HEK293 (cell line): ENCODE measurements around the gene TM4SF5.
A peak's percentile ranks its signal among the peaks of the same experiment; 100 is the strongest.

Experiments
- CTCF ChIA-PET: fragments of 350-600 bp; formaldehyde crosslinking; extraction: SDS; loops from one replicate; lab custom pipeline; 2021; ENCODE audit warnings: antibody characterized with exemption; lab: Yijun Ruan, JAX
- POLR2A ChIA-PET: fragments of 300-600 bp; formaldehyde crosslinking; extraction: SDS; loops from one replicate; lab custom pipeline; 2020; ENCODE audit warnings: antibody characterized with exemption, inconsistent platforms; lab: Yijun Ruan, JAX
- H3K27ac ChIP-seq: fragments of 200-500 bp; sonication (Bioruptor generic); 2 replicates; pipeline ENCODE4 v1.5.1; 2014; ENCODE audit warnings: low read depth, low read length, control low read depth, inconsistent platforms; ENCODE audit errors: extremely low read depth
- H3K36me3 ChIP-seq, 2 experiments: fragments of 200-500 bp in 1 of 2; sonication (Bioruptor generic) in 1 of 2; 1 replicate in 1 of 2; 2 replicates in 1 of 2; pipeline ENCODE4 v1.5.1; 2014 to 2017; ENCODE audit warnings: inconsistent platforms in 2 of 2, low read length in 2 of 2; ENCODE audit not compliant: control insufficient read depth in 2 of 2, insufficient read depth in 1 of 2
- H3K4me1 ChIP-seq: fragments of 200-500 bp; sonication (Bioruptor generic); 2 replicates; pipeline ENCODE4 v1.5.1; 2014; ENCODE audit warnings: mild to moderate bottlenecking, low read length, inconsistent platforms; ENCODE audit not compliant: control insufficient read depth, insufficient read depth
- H3K4me3 ChIP-seq: 2 replicates; pipeline ENCODE4 v1.5.1; 2011; ENCODE audit warnings: low read depth, mild to moderate bottlenecking, control low read depth, low read length, moderate library complexity
- H3K9me3 ChIP-seq: fragments of 200-500 bp; sonication (Bioruptor generic); 2 replicates; pipeline ENCODE4 v1.5.1; 2014; ENCODE audit warnings: low read depth, low read length, inconsistent platforms; ENCODE audit not compliant: control insufficient read depth, insufficient read depth
- BCL11B ChIP-seq: fragments of 450-650 bp; formaldehyde crosslinking; IDR thresholded peaks from 2 replicates; pipeline ENCODE4 v1.5.1; 2016; ENCODE audit warnings: low read depth, missing biosample characterization, missing genetic modification characterization
- FEZF1 ChIP-seq: fragments of 450-650 bp; formaldehyde crosslinking; IDR thresholded peaks from 2 replicates; pipeline ENCODE4 v1.5.1; 2016; ENCODE audit warnings: missing biosample characterization, missing genetic modification characterization
- GLIS2 ChIP-seq: fragments of 450-650 bp; formaldehyde crosslinking; IDR thresholded peaks from 2 replicates; pipeline ENCODE4 v1.5.1; 2016; ENCODE audit warnings: missing biosample characterization, missing genetic modification characterization
- KLF9 ChIP-seq: fragments of 450-650 bp; formaldehyde crosslinking; IDR thresholded peaks from 2 replicates; pipeline ENCODE4 v1.5.1; 2016; ENCODE audit warnings: missing biosample characterization, missing genetic modification characterization, low read depth
- PATZ1 ChIP-seq: fragments of 450-650 bp; formaldehyde crosslinking; IDR thresholded peaks from 2 replicates; pipeline ENCODE4 v1.5.1; 2016; ENCODE audit warnings: missing biosample characterization, missing genetic modification characterization
- PRDM10 ChIP-seq: fragments of 450-650 bp; formaldehyde crosslinking; IDR thresholded peaks from 2 replicates; pipeline ENCODE4 v1.5.1; 2016; ENCODE audit warnings: missing biosample characterization, missing genetic modification characterization
- REST ChIP-seq: fragments of 450-650 bp; formaldehyde crosslinking; IDR thresholded peaks from 2 replicates; pipeline ENCODE4 v1.5.1; 2016; ENCODE audit warnings: missing biosample characterization, missing genetic modification characterization
- SALL2 ChIP-seq: fragments of 450-650 bp; formaldehyde crosslinking; IDR thresholded peaks from 2 replicates; pipeline ENCODE4 v1.5.0; 2017; ENCODE audit warnings: missing biosample characterization, mild to moderate bottlenecking, missing genetic modification characterization, borderline replicate concordance
- SP2 ChIP-seq: fragments of 450-650 bp; formaldehyde crosslinking; IDR thresholded peaks from 2 replicates; pipeline ENCODE4 v1.5.1; 2016; ENCODE audit warnings: missing biosample characterization, missing genetic modification characterization
- ZBTB20 ChIP-seq: fragments of 450-650 bp; formaldehyde crosslinking; IDR thresholded peaks from 2 replicates; pipeline ENCODE4 v1.5.1; 2016; ENCODE audit warnings: missing biosample characterization, missing genetic modification characterization
- ZNF18 ChIP-seq: fragments of 450-650 bp; formaldehyde crosslinking; IDR thresholded peaks from 2 replicates; pipeline ENCODE4 v1.5.1; 2016; ENCODE audit warnings: missing biosample characterization, missing genetic modification characterization
- ZNF221 ChIP-seq: fragments of 450-650 bp; formaldehyde crosslinking; IDR thresholded peaks from 2 replicates; pipeline ENCODE4 v1.5.1; 2017; ENCODE audit warnings: missing biosample characterization, missing genetic modification characterization, borderline replicate concordance
- ZNF223 ChIP-seq: fragments of 450-650 bp; formaldehyde crosslinking; IDR thresholded peaks from 2 replicates; pipeline ENCODE4 v1.5.1; 2016; ENCODE audit warnings: missing biosample characterization, missing genetic modification characterization
- ZNF280C ChIP-seq: fragments of 450-650 bp; formaldehyde crosslinking; IDR thresholded peaks from 2 replicates; pipeline ENCODE4 v1.5.1; 2016; ENCODE audit warnings: missing biosample characterization, missing genetic modification characterization
- ZNF302 ChIP-seq: fragments of 450-650 bp; formaldehyde crosslinking; IDR thresholded peaks from 2 replicates; pipeline ENCODE4 v1.5.1; 2016; ENCODE audit warnings: missing biosample characterization, missing genetic modification characterization, low read depth
- ZNF335 ChIP-seq: fragments of 450-650 bp; formaldehyde crosslinking; conservative IDR thresholded peaks from 2 replicates; pipeline ENCODE4 v1.5.1; 2016; ENCODE audit warnings: missing biosample characterization, missing genetic modification characterization
- ZNF501 ChIP-seq: fragments of 450-650 bp; formaldehyde crosslinking; IDR thresholded peaks from 2 replicates; pipeline ENCODE4 v1.5.1; 2016; ENCODE audit warnings: missing biosample characterization, missing genetic modification characterization
- ZNF600 ChIP-seq: fragments of 450-650 bp; formaldehyde crosslinking; IDR thresholded peaks from 2 replicates; pipeline ENCODE4 v1.5.1; 2016; ENCODE audit warnings: missing biosample characterization, missing genetic modification characterization
- ZNF785 ChIP-seq: fragments of 450-650 bp; formaldehyde crosslinking; IDR thresholded peaks from 2 replicates; pipeline ENCODE4 v1.5.1; 2016; ENCODE audit warnings: missing biosample characterization, missing genetic modification characterization
- ZNF830 ChIP-seq: fragments of 450-650 bp; IDR thresholded peaks from 2 replicates; pipeline ENCODE4 v1.5.0; 2018; ENCODE audit warnings: missing biosample characterization, missing genetic modification characterization, low read depth, mild to moderate bottlenecking, moderate library complexity

The TM4SF5 gene

GRCh38 chr17:4807605-4808377 lies 36.1 kb downstream of the TM4SF5 start:
- peak overlapping the region; percentile 69 for H3K4me3 ChIP-seq
- no peak overlapping the region for H3K27ac ChIP-seq
- H3K4me1 ChIP-seq = no peaks in the 10 kb centered on the region
- TF ChIP-seq ZNF335 (tag by site-specific recombination) = peak; percentile 52
- TF ChIP-seq ZNF785 (tag by site-specific recombination) = no peak
- TF ChIP-seq ZBTB20 = peak; percentile 43; the same call in 1 of the 2 replicates
- peak; percentile 45 for TF ChIP-seq SP2
- 0 out of 2 replicates have a peak, but pooled peaks have one; percentile 4 for TF ChIP-seq PATZ1 (tag by site-specific recombination)
- TF ChIP-seq ZNF223 = no peak
- TF ChIP-seq SALL2 (tag by site-specific recombination) = no peak
- TF ChIP-seq ZNF600 (tag by site-specific recombination) = peak; percentile 80
- TF ChIP-seq GLIS2 (tag by site-specific recombination) = peak; percentile 44
- TF ChIP-seq ZNF302 = no peak
- peak; percentile 22; the same call in 1 of the 2 replicates for TF ChIP-seq KLF9
- H3K9me3 ChIP-seq = no peaks in the 10 kb centered on the region
- POLR2A ChIA-PET = interaction anchor here (0.6 to 4.4 kb wide), 8 partner anchors 12 to 104 kb away, joined by 3 to 41 read pairs (median 4); partner anchors contain the start of genes MED11, MINK1, PELP1 and PSMB6
- CTCF ChIA-PET = interaction anchor here (0.6 to 1.4 kb wide), 5 partner anchors 17 to 34 kb away, joined by 3 to 8 read pairs (median 3); no protein-coding TSS in a partner anchor
- peaks cover 0 to 26% of the 10 kb centered on the region in 2 experiments; a peak in 2 of 3 replicates for H3K36me3 ChIP-seq

- Histone ChIP-seq H3K4me1 (no peaks in the 10 kb centered on the region), H3K4me3 (no peak overlapping the region), H3K9me3 (no peaks in the 10 kb centered on the region), H3K36me3 (peaks cover 0 to 26% of the 10 kb centered on the region in 2 experiments; a peak in 2 of 3 replicates), H3K27ac (no peak overlapping the region)
- ChIA-PET POLR2A (interaction anchor here (0.6 to 4.4 kb wide), 2 partner anchors 12 to 61 kb away, joined by 4 to 41 read pairs; partner anchors contain the start of gene PSMB6), CTCF (interaction anchor here (0.8 kb wide), 1 partner anchor 19 kb away, joined by 8 read pairs; no protein-coding TSS in a partner anchor)
- TF ChIP-seq BCL11B (tag by site-specific recombination) (no peak), ZNF830 (tag by site-specific recombination) (no peak), REST (peak; percentile 89), ZNF221 (no peak), PRDM10 (tag by site-specific recombination) (peak; percentile 77), ZNF18 (no peak), FEZF1 (tag by site-specific recombination) (no peak), ZNF280C (no peak), ZNF501 (tag by site-specific recombination) (no peak)
Measured at GRCh38 chr17:4808378-4808767, 36.7 kb downstream of the TM4SF5 start.
